A673 (cell line): ENCODE results near the gene BLVRB. TPM values are rescaled to one million over a fixed set of nuclear protein-coding genes. Genes with fewer than 3 reads are reported as not detected.

Experiments used
- BruUV-seq: library from RNA; stranded (reverse); fragments of 400-500 nt; replicated peaks from 2 replicates; lab custom pipeline; 2021; lab: Mats Ljungman, UMichigan
- CTCF ChIA-PET: fragments of 300-600 bp; sonication (Branson Sonifier 250); formaldehyde crosslinking; loops from one replicate; lab custom pipeline; 2022; ENCODE audit warnings: antibody characterized with exemption; lab: Charles Lee
- POLR2A ChIA-PET: fragments of 300-600 bp; sonication (Branson Sonifier 250); formaldehyde crosslinking; loops from one replicate; lab custom pipeline; 2022; ENCODE audit warnings: antibody characterized with exemption; ENCODE audit not compliant: low non-redundant PET; lab: Charles Lee
- DNase-seq: peaks from one replicate; pipeline ENCODE4 v3.0.0-alpha.2; 2015; ENCODE audit warnings: low spot score
- H3K27ac ChIP-seq: fragments of 200-600 bp; sonication (generic); 2 replicates; pipeline ENCODE4 v1.5.1; 2016; ENCODE audit warnings: mixed run types, low read depth, mild to moderate bottlenecking, mixed read lengths, antibody characterized with exemption, low read length; ENCODE audit not compliant: poor library complexity, severe bottlenecking
- H3K27me3 ChIP-seq: fragments of 200-600 bp; sonication (generic); replicated peaks from 2 replicates; pipeline ENCODE4 v1.6.1; 2017; ENCODE audit warnings: mixed run types, low read depth, mild to moderate bottlenecking, mixed read lengths, antibody characterized with exemption, low read length; ENCODE audit not compliant: insufficient read depth, poor library complexity
- H3K36me3 ChIP-seq: fragments of 200-600 bp; sonication (generic); 2 replicates; pipeline ENCODE4 v1.6.1; 2016; ENCODE audit warnings: mixed run types, mild to moderate bottlenecking, mixed read lengths, antibody characterized with exemption, low read length; ENCODE audit not compliant: insufficient read depth, poor library complexity, severe bottlenecking
- H3K4me1 ChIP-seq: fragments of 200-600 bp; sonication (generic); 2 replicates; pipeline ENCODE4 v1.6.1; 2017; ENCODE audit warnings: mixed run types, mild to moderate bottlenecking, mixed read lengths, antibody characterized with exemption, low read length; ENCODE audit not compliant: insufficient read depth, poor library complexity, severe bottlenecking
- H3K4me3 ChIP-seq: fragments of 200-600 bp; sonication (generic); 2 replicates; pipeline ENCODE4 v1.5.1; 2016; ENCODE audit warnings: low read depth, mixed run types, mild to moderate bottlenecking, mixed read lengths, low read length; ENCODE audit not compliant: poor library complexity, severe bottlenecking
- H3K9me3 ChIP-seq: fragments of 200-600 bp; sonication (generic); 2 replicates; pipeline ENCODE4 v1.6.1; 2016; ENCODE audit warnings: mixed run types, low read depth, mild to moderate bottlenecking, mixed read lengths, antibody characterized with exemption, low read length; ENCODE audit not compliant: poor library complexity, severe bottlenecking
- EZH2 ChIP-seq: fragments of 200-600 bp; sonication (generic); IDR thresholded peaks from 2 replicates; pipeline ENCODE4 v1.6.1; 2017; ENCODE audit warnings: borderline replicate concordance, low read depth, mild to moderate bottlenecking, mixed read lengths, antibody characterized with exemption, low read length; ENCODE audit not compliant: poor library complexity, severe bottlenecking
- intact Hi-C: fragments of 100-400 bp; cut with micrococcal nuclease; formaldehyde crosslinking; loops from one replicate; pipeline ENCODE4 v1.10.0; 2022; ENCODE audit not compliant: unreplicated experiment
- total RNA-seq: library from RNA; stranded (reverse); gene quantifications from 2 replicates; pipeline ENCODE4 v1.2.3, GENCODE V29; 2021
- TF ChIP-seq, protein P1 (sequence below): fragments of 300-800, 200-600 bp; sonication (generic); conservative IDR thresholded peaks from 2 replicates; pipeline ENCODE4 v1.5.1; 2017; ENCODE audit warnings: low read depth, mild to moderate bottlenecking, antibody characterized with exemption, low read length, moderate library complexity, mixed read lengths

BLVRB gene
- total RNA-seq, 1 experiment from 2014 or later: 36.1 TPM

DNA sequence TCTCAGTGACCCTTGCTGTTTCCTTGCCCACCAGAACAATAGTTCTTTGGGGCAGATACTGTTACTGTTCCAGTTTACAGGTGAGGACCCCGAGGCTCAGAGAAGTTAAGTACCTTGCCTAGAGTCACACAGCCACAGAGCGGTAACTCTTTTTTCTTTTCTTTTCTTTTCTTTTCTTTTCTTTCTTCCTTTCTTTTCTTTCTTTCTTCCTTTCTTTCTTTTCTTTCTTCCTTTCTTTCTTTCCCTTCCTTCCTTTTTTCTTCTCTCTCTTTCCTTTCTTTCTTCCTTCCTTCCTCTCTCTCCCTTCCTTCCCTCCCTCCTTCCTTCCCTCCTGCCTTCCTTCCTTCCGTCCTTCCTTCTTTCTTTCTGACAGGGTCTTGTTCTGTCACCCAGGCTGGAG lies 47.5 kb downstream of the BLVRB start:
- no peak for TF ChIP-seq EZH2
- TF ChIP-seq, protein P1, sequence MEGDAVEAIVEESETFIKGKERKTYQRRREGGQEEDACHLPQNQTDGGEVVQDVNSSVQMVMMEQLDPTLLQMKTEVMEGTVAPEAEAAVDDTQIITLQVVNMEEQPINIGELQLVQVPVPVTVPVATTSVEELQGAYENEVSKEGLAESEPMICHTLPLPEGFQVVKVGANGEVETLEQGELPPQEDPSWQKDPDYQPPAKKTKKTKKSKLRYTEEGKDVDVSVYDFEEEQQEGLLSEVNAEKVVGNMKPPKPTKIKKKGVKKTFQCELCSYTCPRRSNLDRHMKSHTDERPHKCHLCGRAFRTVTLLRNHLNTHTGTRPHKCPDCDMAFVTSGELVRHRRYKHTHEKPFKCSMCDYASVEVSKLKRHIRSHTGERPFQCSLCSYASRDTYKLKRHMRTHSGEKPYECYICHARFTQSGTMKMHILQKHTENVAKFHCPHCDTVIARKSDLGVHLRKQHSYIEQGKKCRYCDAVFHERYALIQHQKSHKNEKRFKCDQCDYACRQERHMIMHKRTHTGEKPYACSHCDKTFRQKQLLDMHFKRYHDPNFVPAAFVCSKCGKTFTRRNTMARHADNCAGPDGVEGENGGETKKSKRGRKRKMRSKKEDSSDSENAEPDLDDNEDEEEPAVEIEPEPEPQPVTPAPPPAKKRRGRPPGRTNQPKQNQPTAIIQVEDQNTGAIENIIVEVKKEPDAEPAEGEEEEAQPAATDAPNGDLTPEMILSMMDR: no peak
- no peak for DNase-seq
- H3K36me3 ChIP-seq: peaks cover 7% of the 10 kb centered on the region
- no peaks in the 10 kb centered on the region for H3K27me3 ChIP-seq
- ChIA-PET CTCF (no interaction called here), POLR2A (no interaction called here)
- no peak overlapping the region for H3K27ac ChIP-seq
- no peaks in the 10 kb centered on the region for H3K9me3 ChIP-seq
- no peak overlapping the region for H3K4me3 ChIP-seq
- no TSS peak for BruUV-seq
- intact Hi-C loops: no loop called here
- H3K4me1 ChIP-seq: peaks cover 11% of the 10 kb centered on the region

DNA sequence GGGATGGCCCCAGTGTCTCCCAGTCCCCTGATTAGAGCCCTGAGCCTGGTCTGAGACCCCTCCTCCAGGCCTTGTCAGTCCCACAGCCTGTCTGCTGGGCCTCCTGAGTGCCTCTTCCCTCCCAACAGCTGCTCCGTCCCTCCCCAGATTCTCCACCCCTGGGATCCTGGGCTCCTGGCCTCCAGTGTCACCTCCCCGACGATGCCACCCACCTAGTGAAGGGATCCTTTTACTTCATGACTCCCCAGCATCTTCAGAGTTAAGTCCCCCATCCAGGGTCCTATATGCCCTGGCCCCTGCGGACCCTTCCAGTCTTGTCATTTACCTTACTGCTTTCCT lies 47.9 kb downstream of the BLVRB start:
- intact Hi-C loops: no loop called here
- no peak overlapping the region for H3K4me3 ChIP-seq
- H3K27me3 ChIP-seq: no peaks in the 10 kb centered on the region
- peaks cover 2% of the 10 kb centered on the region for H3K36me3 ChIP-seq
- DNase-seq: no peak
- TF ChIP-seq, protein P1: no peak
- no peak for TF ChIP-seq EZH2
- H3K4me1 ChIP-seq: peaks cover 11% of the 10 kb centered on the region
- CTCF ChIA-PET: no interaction called here
- BruUV-seq: no TSS peak
- H3K27ac ChIP-seq: no peak overlapping the region
- H3K9me3 ChIP-seq: no peaks in the 10 kb centered on the region
- POLR2A ChIA-PET: no interaction called here

DNA sequence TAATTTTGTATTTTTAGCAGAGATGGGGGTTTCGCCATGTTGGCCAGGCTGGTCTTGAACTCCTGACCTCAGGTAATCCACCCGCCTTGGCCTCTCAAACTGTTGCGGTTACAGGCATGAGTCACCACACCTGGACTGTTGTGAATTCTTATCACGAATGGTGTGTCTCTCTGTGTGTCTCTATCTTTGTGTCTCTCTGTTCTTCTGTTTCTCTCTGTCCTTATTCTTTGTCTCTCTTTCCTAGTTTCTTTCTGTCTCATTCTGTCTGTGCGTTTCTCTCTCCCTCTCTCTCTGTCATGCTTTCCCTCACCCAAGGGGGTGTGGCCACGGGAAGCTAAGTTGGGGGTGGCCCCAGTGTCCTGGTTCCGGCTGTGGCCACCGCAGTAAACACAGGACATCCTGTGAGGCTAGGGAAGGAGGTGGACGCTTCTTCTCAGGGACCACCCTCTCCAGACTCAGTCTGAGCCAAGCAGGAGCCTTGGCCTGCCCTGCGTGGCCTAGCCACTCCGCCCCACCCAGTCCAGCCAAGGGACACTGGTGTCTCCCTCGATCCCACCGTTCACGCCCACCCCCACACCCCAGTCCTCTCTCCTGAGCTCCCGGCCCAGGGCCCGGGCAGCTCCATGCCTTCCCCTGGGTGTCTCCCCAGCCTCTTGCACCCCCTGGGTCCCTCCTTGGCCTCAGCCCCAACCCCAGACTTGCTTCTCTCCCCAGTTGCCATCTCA lies 48.5 kb downstream of the BLVRB start:
- H3K36me3 ChIP-seq: no peaks in the 10 kb centered on the region
- intact Hi-C loops: no loop called here

More for the DNA sequence above, 48.5 kb downstream of the BLVRB start:
- H3K9me3 ChIP-seq: no peaks in the 10 kb centered on the region
- no TSS peak for BruUV-seq
- H3K27me3 ChIP-seq: no peaks in the 10 kb centered on the region
- DNase-seq: no peak
- H3K27ac ChIP-seq: no peak overlapping the region
- peaks cover 11% of the 10 kb centered on the region for H3K4me1 ChIP-seq
- no peak for TF ChIP-seq EZH2
- TF ChIP-seq, protein P1: no peak
- H3K4me3 ChIP-seq: no peak overlapping the region
- POLR2A ChIA-PET: no interaction called here
- CTCF ChIA-PET: no interaction called here
